ENCODE results near the gene ARHGEF7.
A peak's percentile ranks its signal among the peaks of the same experiment; 100 is the strongest.
"Not testable (repeated sequence)": the region's sequence is repeated elsewhere in the genome, so short reads cannot be mapped to it uniquely, and the experiment has no call there.

ARHGEF7 gene, protein sequence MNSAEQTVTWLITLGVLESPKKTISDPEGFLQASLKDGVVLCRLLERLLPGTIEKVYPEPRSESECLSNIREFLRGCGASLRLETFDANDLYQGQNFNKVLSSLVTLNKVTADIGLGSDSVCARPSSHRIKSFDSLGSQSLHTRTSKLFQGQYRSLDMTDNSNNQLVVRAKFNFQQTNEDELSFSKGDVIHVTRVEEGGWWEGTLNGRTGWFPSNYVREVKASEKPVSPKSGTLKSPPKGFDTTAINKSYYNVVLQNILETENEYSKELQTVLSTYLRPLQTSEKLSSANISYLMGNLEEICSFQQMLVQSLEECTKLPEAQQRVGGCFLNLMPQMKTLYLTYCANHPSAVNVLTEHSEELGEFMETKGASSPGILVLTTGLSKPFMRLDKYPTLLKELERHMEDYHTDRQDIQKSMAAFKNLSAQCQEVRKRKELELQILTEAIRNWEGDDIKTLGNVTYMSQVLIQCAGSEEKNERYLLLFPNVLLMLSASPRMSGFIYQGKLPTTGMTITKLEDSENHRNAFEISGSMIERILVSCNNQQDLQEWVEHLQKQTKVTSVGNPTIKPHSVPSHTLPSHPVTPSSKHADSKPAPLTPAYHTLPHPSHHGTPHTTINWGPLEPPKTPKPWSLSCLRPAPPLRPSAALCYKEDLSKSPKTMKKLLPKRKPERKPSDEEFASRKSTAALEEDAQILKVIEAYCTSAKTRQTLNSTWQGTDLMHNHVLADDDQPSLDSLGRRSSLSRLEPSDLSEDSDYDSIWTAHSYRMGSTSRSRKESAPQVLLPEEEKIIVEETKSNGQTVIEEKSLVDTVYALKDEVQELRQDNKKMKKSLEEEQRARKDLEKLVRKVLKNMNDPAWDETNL

DNA sequence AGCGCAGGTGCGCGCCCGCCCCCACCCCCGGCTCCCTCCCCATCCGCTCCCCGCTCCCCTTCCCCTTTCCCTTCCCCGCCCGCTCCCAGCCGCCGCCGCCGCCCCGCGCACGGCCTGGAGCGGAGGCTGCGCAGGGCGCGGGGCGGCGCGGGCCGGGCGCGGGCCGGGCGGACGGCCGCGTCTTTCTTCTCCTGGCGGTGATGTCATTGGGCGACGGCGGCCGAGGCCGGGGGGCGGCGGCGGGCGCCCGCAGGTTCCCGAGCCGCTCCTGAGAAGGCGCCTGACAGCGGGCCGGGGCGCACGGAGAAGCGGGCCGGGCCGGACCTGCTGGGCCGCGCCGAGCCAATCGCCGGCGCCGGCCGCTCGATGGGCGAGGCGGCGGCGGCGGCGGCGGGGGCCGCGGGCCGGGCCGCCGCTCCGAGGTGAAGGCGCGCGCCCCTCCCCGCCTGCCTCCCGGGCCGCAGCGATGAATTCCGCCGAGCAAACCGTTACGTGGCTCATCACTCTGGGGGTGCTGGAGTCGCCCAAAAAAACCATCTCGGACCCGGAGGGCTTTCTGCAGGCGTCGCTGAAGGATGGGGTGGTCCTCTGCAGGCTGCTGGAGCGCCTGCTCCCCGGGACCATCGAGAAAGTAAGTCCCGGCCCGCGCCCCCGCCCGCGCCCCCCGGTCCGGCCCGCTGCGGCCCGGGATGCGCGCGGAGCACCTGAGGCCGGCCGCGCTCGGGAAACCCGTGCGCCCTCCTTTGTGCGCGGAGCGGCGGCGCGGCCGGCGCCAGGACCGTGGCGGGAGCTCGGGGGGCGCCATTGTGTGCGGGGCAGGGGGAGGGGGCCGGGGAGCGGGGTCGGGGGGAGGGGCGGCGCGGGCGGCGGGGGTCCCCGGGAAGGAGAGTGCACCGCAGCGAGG is at the start of gene ARHGEF7:
ARHGEF7 (plus strand) TSS at position 250 of the 904 bp plus-strand sequence; CDS start at position 467, 217 bp downstream.
- peak; percentile 79 for DNase-seq

DNA sequence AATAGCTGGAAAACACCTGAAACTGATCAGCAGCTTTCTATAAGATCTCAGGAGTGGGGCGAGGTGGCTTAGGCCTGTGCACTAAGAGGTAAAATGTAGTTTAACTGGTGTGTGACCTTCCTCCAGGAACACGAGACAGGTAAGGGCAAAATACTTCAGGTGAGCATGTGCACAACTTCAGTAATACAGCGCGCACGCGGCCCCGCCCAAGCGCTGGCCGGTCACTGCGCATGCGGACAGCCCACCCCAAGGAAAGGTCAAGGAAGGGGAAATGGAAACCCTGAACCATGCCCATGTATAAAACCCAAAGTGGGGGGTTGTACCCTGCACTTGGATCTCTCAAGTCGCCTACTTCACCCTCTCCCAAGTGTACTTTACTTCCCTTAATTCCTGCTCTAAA is 49.4 kb upstream of the ARHGEF7 start:
- no peak for DNase-seq

DNA sequence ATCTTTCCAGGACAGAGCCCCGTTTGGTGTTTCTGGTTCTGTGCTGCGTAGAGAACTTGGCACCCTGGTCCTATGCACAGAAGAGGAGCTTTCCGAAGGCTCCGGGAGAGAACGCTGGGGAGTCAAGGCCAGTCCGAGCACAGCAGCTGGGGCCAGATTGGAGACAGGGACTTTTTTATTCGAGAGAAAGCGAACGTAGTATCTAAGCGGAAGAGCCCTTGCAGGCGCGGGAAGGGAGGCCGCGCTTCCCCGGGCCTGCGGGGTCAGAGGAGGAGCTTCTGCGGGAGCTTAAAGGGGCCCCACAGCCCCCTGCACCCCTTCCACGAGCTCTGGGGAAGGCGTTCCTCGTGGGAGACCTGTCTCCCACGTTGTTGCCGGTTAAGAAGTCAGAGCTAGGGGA is 48.6 kb upstream of the ARHGEF7 start:
- DNase-seq = peak; percentile 34

DNA sequence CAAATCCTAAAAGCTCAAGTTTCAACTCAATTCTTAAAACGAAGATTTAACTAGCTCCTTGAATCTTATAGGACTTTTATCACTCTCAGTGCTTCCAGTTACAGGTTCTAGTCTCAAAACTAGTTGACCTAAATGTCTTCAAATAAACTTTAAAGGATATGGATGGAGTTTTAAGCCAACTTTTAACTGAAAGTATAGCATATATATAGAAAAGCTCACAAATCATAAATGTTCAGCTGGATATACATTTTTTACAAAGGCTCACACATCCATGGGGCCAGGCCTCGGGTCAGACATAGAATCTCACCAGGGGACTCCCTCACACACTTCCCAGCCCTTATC is 47.1 kb upstream of the ARHGEF7 start:
- DNase-seq = no peak

DNA sequence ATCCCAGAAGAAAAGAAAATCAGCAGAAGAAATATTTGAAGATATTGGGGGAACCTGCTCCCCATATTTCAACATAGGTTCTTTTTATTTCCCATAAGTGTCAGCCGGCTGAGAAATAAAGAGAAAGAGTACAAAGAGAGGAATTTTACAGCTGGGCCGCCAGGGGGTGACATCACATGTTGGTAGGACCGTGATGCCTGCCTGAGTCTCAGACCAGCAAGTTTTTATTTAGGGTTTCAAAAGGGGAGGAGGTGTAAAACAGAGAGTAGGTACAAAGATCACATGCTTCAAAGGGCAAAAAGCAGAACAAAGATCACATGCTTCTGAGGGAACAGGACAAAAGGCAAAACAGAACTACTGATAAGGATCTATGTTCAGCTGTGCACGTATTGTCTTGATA is 44.0 kb upstream of the ARHGEF7 start:
- not testable (repeated sequence) for DNase-seq

DNA sequence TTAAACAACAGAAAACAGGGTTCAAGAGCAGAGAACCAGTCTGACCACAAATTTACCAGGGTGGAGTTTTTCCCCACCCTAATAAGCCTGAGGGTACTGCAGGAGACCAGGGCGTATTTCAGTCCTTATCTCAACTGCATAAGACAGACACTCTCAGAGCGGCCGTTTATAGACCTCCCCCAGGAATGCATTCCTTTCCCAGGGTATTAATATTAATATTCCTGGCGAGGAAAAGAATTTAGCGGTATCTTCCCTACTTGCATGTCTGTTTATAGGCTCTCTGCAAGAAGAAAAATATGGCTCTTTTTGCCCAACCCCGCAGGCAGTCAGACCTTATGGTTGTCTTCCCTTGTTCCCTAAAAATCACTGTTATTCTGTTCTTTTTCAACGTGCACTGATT is 43.6 kb upstream of the ARHGEF7 start:
- DNase-seq = not testable (repeated sequence)

DNA sequence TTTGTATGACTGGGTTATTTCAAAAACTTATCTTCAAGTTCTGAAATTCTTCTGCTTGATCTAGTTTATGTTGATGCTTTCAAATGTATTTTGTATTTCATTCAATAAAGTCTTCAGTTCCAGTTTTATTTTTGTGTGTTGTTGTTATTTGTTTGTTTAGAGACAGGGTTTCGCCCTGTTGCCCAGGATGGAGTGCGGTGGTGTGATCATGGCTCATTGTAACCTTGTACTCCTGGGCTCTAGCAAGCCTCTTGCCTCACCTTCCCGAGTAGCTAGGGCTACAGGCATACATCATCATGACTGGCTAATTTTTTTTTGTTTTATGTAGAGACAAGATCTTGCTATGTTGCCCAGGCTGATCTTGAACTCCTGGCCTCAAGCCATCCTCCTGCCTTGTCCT is 40.3 kb upstream of the ARHGEF7 start:
- DNase-seq = no peak

DNA sequence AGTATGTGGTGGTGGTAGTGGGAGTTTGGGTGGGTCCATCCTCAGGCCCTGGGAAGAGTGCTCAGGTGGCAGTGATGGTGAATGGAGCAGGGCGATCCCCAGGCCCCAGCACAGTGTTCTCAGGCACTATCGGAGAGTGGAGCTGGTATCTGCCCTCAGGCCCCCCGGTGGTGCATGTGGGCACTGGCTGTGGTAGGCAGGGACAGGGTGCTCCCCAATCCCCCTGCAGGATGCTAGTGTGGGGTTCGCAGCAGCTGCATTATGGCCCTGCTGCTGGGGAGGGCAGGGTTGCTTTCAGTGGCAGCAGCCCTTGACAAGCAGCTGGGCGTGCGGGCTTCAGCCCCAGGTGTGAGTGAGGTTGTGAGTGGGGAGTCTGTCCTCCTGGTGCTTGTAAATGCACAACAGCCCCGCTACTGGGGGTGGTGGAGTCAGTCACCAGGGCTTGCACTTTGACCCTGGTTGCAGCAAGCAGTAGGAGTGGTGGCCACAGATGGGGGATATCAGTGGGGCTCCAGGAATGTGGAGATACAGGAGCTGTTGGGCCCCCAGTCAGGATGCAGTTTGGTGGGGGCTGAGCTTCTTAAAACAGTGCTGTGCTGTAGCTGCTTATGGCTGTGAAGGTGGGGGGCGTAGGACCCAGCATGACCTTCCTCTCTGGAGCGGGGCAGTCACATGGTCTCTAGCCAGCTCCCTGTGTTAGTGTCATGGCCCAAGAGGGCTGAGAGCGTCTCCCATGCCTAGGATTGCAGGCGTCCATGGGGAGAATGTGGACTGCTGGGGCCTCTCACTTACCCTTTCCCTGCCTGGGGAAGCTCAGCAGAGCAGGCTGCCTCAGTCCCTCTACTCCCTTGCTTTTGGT is 38.7 kb upstream of the ARHGEF7 start:
- DNase-seq = no peak

DNA sequence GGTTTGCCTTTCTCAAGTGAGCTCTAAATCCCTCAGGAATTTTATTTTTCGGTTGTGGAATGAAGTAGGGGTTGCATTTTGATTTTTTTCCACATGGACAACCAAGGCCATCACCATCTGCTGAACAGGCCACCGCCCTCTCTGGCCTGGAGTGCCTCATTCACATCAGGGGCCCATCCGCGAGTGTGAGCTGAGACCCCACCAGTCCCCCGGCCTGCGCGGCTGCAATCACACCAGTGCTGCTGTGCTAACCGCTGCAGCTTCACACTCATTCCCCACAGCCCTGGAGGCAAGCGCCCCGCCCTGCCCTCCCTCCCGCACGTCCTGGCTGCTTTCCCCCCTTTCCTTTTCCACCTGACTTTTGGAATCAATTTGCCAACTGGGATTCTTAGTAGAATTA is 35.7 kb upstream of the ARHGEF7 start:
- no peak for DNase-seq

DNA sequence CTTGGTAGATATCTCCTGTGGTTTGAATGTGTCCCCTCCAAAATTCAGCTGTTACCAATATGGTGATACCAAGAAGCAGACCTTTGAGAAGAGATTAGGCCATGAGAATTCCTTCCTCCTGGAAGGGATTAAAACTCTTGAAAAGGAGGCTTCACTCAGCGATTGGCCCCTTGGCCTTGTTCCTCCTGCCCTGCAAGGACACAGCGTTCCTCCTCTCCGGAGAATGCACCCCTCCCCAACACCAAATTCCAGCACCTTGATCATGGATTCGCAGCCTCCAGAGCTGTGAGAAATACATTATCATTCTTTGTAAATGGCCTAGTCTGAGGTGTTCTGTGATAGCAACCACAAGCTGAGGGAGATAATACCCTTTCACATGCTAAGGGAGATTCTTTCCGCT is 34.5 kb upstream of the ARHGEF7 start:
- no peak for DNase-seq

DNA sequence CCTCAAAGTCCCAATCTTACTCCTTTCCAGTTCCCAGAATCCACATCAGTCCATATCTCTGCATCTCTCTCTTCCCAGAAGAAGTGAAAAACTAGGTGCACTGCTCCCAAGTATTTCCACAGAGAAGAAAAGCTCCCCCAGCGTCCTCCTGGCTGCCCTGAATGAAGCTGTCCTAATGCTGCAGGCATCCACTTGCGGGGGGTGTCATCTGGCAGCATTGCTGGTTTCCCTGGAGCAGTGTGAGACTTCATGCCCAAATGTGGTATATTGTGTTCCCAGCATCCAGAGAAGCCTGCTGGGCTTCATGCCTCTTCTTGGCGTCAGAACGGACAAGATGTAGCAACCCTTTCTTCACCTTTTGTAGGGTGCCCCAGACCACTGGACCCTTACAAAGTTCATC is 32.9 kb upstream of the ARHGEF7 start:
- DNase-seq = no peak

DNA sequence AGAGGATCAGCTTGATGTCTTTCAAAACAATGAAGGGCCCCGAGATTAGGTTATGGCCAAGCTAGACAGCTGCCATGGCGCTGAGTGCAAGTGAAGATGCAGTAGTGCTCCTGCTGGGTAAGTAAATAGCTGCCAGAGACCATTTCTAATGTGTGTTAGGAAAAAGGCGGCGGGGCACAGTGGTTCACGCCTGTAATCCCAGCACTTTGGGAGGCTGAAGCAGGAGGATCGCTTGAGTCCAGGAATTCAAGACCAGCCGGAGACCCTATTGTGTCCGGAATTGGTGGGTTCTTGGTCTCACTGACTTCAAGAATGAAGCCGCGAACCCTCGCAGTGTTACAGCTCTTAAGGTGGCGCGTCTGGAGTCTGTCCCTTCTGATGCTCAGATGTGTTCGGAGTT is 32.3 kb upstream of the ARHGEF7 start:
- not testable (repeated sequence) for DNase-seq

DNA sequence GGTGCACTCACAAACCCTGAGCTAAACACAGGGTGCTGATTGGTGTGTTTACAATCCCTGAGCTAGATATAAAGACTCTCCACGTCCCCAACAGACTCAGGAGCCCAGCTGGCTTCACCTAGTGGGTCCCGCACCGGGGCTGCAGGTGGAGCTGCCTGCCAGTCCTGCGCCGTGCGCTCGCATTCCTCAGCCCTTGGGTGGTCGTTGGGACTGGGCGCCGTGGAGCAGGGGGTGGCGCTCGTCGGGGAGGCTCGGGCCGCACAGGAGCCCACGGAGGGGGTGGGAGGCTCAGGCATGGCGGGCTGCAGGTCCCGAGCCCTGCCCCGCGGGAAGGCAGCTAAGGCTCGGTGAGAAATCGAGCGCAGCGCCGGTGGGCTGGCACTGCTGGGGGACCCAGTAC is 31.4 kb upstream of the ARHGEF7 start:
- not testable (repeated sequence) for DNase-seq

DNA sequence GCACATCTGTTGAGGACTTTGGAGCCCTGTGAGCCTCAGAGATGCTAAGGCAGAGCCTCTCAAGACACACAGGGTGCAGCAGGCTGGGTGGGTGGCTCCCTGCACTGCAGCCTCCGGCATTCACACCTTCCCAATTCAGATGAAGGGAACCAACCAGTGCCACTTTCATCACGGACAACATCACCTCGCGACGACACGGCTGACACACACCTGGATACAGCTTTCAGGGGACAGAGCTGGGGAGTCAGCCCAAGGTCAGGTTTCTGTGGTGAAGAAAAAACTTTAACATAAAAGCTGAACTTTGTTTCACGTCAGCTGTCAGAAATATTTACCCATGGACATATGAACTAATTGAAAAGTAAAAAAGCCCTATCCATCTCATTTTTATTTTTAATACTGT is 24.9 kb upstream of the ARHGEF7 start:
- no peak for DNase-seq

DNA sequence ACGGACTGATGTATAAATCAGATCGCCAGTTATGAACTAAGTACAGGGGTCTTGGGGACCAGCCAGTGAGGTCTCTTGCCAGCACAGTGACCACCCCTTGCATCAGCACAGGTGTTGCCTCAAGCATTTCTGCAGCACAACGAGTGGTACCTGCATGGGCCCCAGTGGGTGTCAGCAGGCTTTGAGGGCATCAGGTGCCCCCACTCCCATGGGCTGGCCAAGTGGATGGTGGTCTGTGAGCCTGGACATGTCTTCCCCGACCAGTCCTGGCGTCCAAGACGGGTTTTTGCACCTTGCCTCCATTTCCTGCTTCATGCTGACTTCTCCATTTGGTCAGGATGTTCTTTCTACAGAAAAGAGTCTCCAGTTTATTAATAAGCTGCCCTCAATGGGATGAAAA is 22.4 kb upstream of the ARHGEF7 start:
- no peak for DNase-seq

DNA sequence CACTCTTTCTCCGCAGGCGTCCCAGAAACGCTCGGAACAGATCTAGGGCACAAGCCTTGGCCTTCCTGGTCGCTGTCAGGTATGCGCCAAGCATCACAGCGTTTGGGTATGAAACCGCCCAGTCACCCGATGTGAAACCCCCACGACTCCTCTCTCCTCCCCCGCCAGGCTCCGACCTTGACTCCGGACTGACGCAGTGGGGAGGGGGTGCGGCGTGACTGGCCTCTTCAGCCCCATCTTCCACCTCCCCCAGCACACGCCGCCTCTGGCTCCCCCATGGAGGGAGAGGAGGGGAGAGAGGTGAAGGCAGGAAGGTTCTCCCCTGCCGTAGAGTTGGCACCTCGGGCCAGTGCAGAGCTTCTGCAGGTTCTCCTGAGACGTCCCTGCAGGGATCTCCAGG is 22.0 kb upstream of the ARHGEF7 start:
- DNase-seq = no peak

DNA sequence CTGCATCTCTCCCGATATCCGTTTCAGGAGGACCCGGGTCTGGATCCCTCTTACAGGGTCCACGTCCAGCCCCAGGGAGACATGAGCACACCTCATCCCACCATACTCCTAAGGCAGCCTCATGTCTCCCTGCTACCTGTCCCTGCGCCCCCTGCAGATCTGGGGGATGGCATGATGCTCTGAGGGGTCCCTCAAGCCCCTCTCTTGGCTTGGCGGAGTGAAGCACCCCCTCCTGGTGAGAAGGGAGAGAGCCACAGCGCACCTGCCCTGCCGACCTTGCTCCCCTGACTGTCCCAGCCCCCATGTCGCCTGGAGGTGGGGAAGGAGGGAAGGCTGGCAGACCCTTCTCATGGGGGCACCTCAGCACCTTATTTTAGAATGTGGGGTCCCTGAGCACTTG is 21.5 kb upstream of the ARHGEF7 start:
- no peak for DNase-seq

DNA sequence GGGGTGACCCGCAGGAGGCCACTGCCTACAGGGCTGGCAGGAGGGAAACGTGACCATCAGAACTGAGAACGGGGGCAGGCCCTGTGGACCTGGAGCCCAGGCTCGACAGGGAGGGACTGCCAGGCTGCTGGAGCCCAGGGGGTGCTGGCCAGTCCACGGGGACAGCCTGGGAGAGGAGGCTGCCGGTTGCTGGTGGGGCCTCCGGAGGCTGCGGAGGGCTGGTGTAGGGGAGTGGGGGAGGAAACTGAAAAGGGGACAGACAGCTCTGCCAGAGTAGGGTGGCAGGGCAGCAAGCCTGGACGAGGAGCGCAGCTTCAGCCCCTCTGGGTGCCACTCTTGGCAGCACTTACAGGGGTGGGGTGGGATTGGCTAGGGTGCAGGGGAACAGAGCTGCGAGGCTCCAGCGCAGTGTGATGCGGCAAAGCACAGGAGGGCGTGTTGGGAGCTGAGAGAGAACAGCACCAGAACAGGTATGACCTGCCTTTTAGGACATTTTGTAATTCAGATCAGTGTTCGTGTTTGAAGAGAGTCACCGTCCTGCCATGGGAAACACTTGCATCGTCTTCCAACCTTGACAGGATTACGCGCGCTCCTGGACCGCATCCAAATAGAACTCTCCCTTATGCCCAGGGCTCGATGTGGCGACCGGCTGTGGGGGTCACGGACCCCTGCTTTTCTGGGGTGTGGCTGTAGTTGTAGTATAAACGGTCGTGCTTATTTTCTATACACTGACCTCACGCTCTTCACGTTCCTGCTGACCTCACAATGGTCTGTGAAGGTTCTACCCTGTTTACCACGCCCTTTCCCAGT is 19.9 kb upstream of the ARHGEF7 start:
- DNase-seq = no peak

DNA sequence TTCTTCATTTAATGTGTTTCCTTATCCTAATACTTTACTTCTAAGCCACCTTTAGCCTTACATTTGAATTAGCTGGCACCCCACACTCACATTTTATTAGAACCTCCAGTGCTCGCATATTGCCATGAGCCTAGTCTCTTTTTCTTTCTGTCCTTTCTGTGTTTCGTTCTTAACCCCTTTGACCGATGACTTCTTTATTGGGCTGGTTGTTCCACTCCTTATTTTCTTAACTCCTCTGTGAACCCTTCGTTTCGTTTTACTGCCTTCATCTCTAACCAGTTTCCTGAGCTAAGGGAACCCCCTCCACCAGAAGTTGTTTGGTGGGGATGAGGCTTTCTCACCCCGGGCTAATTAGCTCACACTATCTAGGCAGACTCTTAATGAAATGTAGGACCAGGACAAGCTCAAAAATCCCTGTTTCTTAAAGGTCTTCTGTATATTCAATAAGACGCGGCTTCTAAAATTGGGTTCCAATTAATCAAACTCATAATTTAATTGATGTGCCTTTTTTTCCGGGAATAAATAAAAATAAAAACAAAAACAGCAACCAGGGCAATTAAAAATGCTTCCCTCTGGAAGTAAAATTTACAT is 19.1 kb upstream of the ARHGEF7 start:
- no peak for DNase-seq

DNA sequence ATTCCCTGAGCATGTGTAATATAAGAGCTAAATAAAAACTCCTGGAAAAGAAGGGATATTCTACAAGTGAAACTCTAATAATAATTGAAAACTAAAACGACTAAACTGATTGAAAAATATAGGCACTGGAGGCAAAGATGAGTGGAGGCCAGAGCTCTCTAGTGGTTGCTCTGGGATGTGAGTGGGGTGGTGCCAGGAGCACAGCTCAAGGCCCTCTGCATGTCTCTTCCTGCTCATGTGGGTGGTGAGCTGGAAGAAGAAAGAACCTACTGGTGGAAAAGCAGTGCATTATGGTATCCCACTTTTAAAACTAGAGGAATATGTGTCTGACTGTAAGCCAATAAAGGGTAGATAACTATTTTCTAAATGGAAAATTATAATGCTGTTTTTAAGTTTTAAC is 15.8 kb upstream of the ARHGEF7 start:
- DNase-seq = no peak

DNA sequence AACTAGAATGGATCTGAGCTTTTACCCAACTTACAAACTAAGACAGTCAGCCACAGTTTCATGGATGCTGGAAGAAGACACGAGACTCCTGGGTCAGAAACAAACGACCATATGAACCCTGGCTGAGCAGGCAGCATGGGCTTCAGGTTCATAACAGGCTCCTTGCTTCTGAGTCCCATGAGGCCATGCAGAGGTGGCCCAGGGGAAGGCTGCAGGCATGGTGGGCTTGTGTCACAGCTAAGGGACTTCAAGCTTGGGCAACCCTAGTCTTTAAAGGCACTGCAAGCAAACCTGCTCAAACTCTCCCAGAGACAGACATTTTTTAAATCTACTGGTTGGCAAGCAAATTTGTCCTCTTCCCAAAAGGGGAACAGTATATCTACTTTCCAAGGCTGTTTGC is 5.1 kb upstream of the ARHGEF7 start:
- no peak for DNase-seq

Data from eye (tissue), 1 donor.